ENCODE measurements around the gene TMC5. TPM values are rescaled to one million over a fixed set of nuclear protein-coding genes. Genes with fewer than 3 reads are reported as not detected.

TMC5 gene
- total RNA-seq, 1 experiment from 2014 or later, result 1.2 TPM

DNA sequence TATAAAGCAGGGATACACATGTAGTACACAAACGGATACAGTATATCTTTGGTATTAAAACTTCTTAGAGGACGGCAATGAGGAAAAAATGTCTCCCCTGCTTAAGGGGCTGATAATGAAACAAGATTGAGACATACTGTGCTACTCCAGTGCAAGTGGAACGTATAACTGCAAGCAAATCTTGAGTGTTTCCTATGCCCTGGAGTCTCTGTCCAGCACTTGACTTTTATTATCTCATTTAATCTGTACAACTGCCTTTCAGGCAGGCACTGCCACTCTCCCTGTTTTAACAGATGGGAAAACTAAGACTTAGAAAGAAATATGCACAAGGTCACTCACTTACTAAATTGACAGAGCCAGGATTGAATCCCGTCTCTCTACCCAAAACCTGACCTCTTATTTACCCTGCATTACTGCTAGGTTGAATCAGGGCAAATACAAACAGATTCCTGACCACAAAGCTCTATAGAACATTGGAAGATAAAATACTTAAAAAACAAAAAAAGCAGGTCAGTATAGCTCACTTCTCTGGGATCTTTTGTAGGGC lies 28.7 kb downstream of the TMC5 start:
- TF ChIP-seq, protein P1, sequence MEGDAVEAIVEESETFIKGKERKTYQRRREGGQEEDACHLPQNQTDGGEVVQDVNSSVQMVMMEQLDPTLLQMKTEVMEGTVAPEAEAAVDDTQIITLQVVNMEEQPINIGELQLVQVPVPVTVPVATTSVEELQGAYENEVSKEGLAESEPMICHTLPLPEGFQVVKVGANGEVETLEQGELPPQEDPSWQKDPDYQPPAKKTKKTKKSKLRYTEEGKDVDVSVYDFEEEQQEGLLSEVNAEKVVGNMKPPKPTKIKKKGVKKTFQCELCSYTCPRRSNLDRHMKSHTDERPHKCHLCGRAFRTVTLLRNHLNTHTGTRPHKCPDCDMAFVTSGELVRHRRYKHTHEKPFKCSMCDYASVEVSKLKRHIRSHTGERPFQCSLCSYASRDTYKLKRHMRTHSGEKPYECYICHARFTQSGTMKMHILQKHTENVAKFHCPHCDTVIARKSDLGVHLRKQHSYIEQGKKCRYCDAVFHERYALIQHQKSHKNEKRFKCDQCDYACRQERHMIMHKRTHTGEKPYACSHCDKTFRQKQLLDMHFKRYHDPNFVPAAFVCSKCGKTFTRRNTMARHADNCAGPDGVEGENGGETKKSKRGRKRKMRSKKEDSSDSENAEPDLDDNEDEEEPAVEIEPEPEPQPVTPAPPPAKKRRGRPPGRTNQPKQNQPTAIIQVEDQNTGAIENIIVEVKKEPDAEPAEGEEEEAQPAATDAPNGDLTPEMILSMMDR (conservative IDR thresholded peaks at IDR 0.05), result no peak
- Mint-ChIP-seq H3K27ac (no peak overlapping the region), H3K4me1 (peaks cover 6% of the 10 kb centered on the region in 2 experiments), H3K27me3 (ENCODE audit: low read depth) (no peaks in the 10 kb centered on the region; the same call in 1 of the 2 replicates), H3K4me3 (no peak overlapping the region), H3K36me3 (ENCODE audit: insufficient read depth in 1 of 3, low read depth in 3 of 3) (no peaks in the 10 kb centered on the region), H3K9me3 (no peaks in the 10 kb centered on the region)
- Histone ChIP-seq H3K4ac (ENCODE audit: low read depth, low read length) (no peak overlapping the region), H3K18ac (ENCODE audit: insufficient read length, low read depth, low read length) (no peak overlapping the region), H2BK20ac (ENCODE audit: low read depth, low read length, poor library complexity, severe bottlenecking) (no peak overlapping the region), H3K23ac (ENCODE audit: insufficient read length, low read depth, low read length) (no peak overlapping the region), H3K4me1 (ENCODE audit: insufficient read depth, low read length) (no peaks in the 10 kb centered on the region), H2AFZ (ENCODE audit: low read length) (no peak overlapping the region), H4K20me1 (ENCODE audit: control insufficient read depth, insufficient read depth, insufficient read length) (no peaks in the 10 kb centered on the region), H3K27ac (ENCODE audit: insufficient read length, low read depth, low read length) (no peak overlapping the region), H4K8ac (replicated peaks; ENCODE audit: insufficient read length, low read depth, low read length) (no peak overlapping the region), H4K5ac (ENCODE audit: insufficient read length, low read depth, low read length) (no peak overlapping the region), H2BK12ac (ENCODE audit: insufficient read length, low read depth, low read length) (no peak overlapping the region), H3K27me3 (ENCODE audit: insufficient read depth, low read length) (no peaks in the 10 kb centered on the region), H3K9me3 (ENCODE audit: control insufficient read depth, low read depth, low read length) (no peaks in the 10 kb centered on the region), H2BK15ac (ENCODE audit: low read depth, low read length) (no peak overlapping the region), H3K23me2 (ENCODE audit: insufficient read length, low read depth, low read length, poor library complexity, severe bottlenecking) (no peaks in the 10 kb centered on the region), H3K4me2 (ENCODE audit: insufficient read depth, insufficient read length, low read length) (no peak overlapping the region), H2BK5ac (ENCODE audit: insufficient read length, low read length) (no peak overlapping the region), H3K9ac (ENCODE audit: extremely low read depth, insufficient read length, low read length) (no peak overlapping the region), H3K14ac (ENCODE audit: insufficient read depth, low read length) (no peak overlapping the region), H3K56ac (ENCODE audit: insufficient read length, low read depth, low read length) (no peak overlapping the region), H3K79me2 (ENCODE audit: insufficient read depth, low read length) (no peaks in the 10 kb centered on the region), H2BK120ac (ENCODE audit: low read depth, low read length, poor library complexity, severe bottlenecking) (no peak overlapping the region), H2AK5ac (ENCODE audit: insufficient read length, low read length) (no peak overlapping the region), H4K91ac (ENCODE audit: insufficient read length, low read depth, low read length) (no peak overlapping the region), H3K79me1 (ENCODE audit: insufficient read depth, low read depth, low read length, poor library complexity, severe bottlenecking) (no peaks in the 10 kb centered on the region), H3T11ph (ENCODE audit: low read length) (no peak overlapping the region)
- no CpG with 5 or more reads among the region's 4 CpGs for WGBS (ENCODE audit: extremely low coverage, insufficient read length, low lambda C conversion rate)
- no peak for DNase-seq
